ENCODE measurements around the gene PRG3.

The PRG3 gene

GRCh38 chr11:57348052-57348451 lies 32.9 kb downstream of the PRG3 start:
- Histone ChIP-seq H2BK12ac (ENCODE audit: low read length in 2 of 2) (no peak overlapping the region), H3K18ac (ENCODE audit: low read depth in 1 of 2, low read length in 2 of 2) (no peak overlapping the region), H3K4me2 (ENCODE audit: low read length, poor library complexity, severe bottlenecking) (no peak overlapping the region), H3K79me1 (replicated peaks; ENCODE audit: low read length, poor library complexity, severe bottlenecking) (no peaks in the 10 kb centered on the region), H3K4me1 (ENCODE audit: control insufficient read depth, insufficient read depth, low read depth, low read length) (peaks cover 3% of the 10 kb centered on the region), H3K9me3 (ENCODE audit: control insufficient read depth, low read length) (peaks cover 12% of the 10 kb centered on the region), H2BK5ac (ENCODE audit: low read depth, low read length, poor library complexity, severe bottlenecking) (no peak overlapping the region), H3K36me3 (ENCODE audit: control insufficient read depth in 1 of 2, insufficient read depth in 2 of 2, low read depth in 1 of 2, low read length in 2 of 2) (no peaks in the 10 kb centered on the region), H3K4ac (ENCODE audit: low read depth in 1 of 2, low read length in 2 of 2) (no peak overlapping the region), H3K4me3 (ENCODE audit: insufficient read depth in 1 of 2, low read depth in 1 of 2, low read length in 2 of 2) (no peak overlapping the region), H3K27me3 (ENCODE audit: control insufficient read depth in 1 of 2, insufficient read depth in 1 of 2, low read length in 2 of 2) (peaks cover 0 to 29% of the 10 kb centered on the region in 2 experiments), H3K23ac (ENCODE audit: low read length in 2 of 2) (no peak overlapping the region), H2BK15ac (ENCODE audit: low read depth, poor library complexity, severe bottlenecking) (no peak overlapping the region), H4K91ac (ENCODE audit: low read length) (peak overlapping the region; percentile 4), H4K8ac (ENCODE audit: low read length) (no peak overlapping the region), H3K9ac (ENCODE audit: low read length) (no peak overlapping the region), H2AFZ (ENCODE audit: low read depth, low read length) (no peak overlapping the region), H3K27ac (ENCODE audit: low read length, poor library complexity, severe bottlenecking) (no peak overlapping the region), H2BK120ac (ENCODE audit: low read depth, low read length) (no peak overlapping the region), H2AK5ac (ENCODE audit: low read length, severe bottlenecking) (no peak overlapping the region), H3K14ac (ENCODE audit: low read length in 2 of 2) (no peak overlapping the region)
- WGBS: 76% methylated on average over 3 of the region's 7 CpGs
- DNase-seq: no peak

GRCh38 chr11:57347336-57347735 lies 33.6 kb downstream of the PRG3 start:
- Histone ChIP-seq H2BK15ac (ENCODE audit: low read depth, poor library complexity, severe bottlenecking) (no peak overlapping the region), H2AFZ (ENCODE audit: low read depth, low read length) (no peak overlapping the region), H3K79me1 (replicated peaks; ENCODE audit: low read length, poor library complexity, severe bottlenecking) (no peaks in the 10 kb centered on the region), H2AK5ac (ENCODE audit: low read length, severe bottlenecking) (no peak overlapping the region), H3K27me3 (ENCODE audit: control insufficient read depth in 1 of 2, insufficient read depth in 1 of 2, low read length in 2 of 2) (peaks cover 0 to 22% of the 10 kb centered on the region in 2 experiments), H4K91ac (ENCODE audit: low read length) (no peak overlapping the region), H3K23ac (ENCODE audit: low read length in 2 of 2) (no peak overlapping the region), H3K4me1 (ENCODE audit: control insufficient read depth, insufficient read depth, low read depth, low read length) (peaks cover 3% of the 10 kb centered on the region), H3K4me2 (ENCODE audit: low read length, poor library complexity, severe bottlenecking) (no peak overlapping the region), H2BK120ac (ENCODE audit: low read depth, low read length) (no peak overlapping the region), H3K18ac (ENCODE audit: low read depth in 1 of 2, low read length in 2 of 2) (no peak overlapping the region), H2BK5ac (ENCODE audit: low read depth, low read length, poor library complexity, severe bottlenecking) (no peak overlapping the region), H3K14ac (ENCODE audit: low read length in 2 of 2) (no peak overlapping the region), H2BK12ac (ENCODE audit: low read length in 2 of 2) (no peak overlapping the region), H3K36me3 (ENCODE audit: control insufficient read depth in 1 of 2, insufficient read depth in 2 of 2, low read depth in 1 of 2, low read length in 2 of 2) (no peaks in the 10 kb centered on the region), H3K4me3 (ENCODE audit: insufficient read depth in 1 of 2, low read depth in 1 of 2, low read length in 2 of 2) (no peak overlapping the region), H3K27ac (ENCODE audit: low read length, poor library complexity, severe bottlenecking) (no peak overlapping the region), H3K9ac (ENCODE audit: low read length) (no peak overlapping the region), H3K9me3 (ENCODE audit: control insufficient read depth, low read length) (peaks cover 12% of the 10 kb centered on the region), H3K4ac (ENCODE audit: low read depth in 1 of 2, low read length in 2 of 2) (no peak overlapping the region), H4K8ac (ENCODE audit: low read length) (no peak overlapping the region)
- DNase-seq: no peak
- WGBS: 94% methylated on average over 7 of the region's 9 CpGs

- Histone ChIP-seq H3K4ac (ENCODE audit: low read depth in 1 of 2, low read length in 2 of 2) (no peak overlapping the region), H2BK15ac (ENCODE audit: low read depth, poor library complexity, severe bottlenecking) (no peak overlapping the region), H3K9me3 (ENCODE audit: control insufficient read depth, low read length) (no peaks in the 10 kb centered on the region), H3K14ac (ENCODE audit: low read length in 2 of 2) (no peak overlapping the region), H3K9ac (ENCODE audit: low read length) (peak overlapping the region; percentile 57), H3K79me1 (replicated peaks; ENCODE audit: low read length, poor library complexity, severe bottlenecking) (no peaks in the 10 kb centered on the region), H2AK5ac (ENCODE audit: low read length, severe bottlenecking) (no peak overlapping the region), H3K4me2 (ENCODE audit: low read length, poor library complexity, severe bottlenecking) (no peak overlapping the region), H2AFZ (ENCODE audit: low read depth, low read length) (no peak overlapping the region), H3K27ac (ENCODE audit: low read length, poor library complexity, severe bottlenecking) (no peak overlapping the region), H3K23ac (ENCODE audit: low read length in 2 of 2) (no peak overlapping the region), H3K4me3 (ENCODE audit: insufficient read depth in 1 of 2, low read depth in 1 of 2, low read length in 2 of 2) (no peak overlapping the region), H4K8ac (ENCODE audit: low read length) (peak overlapping the region; percentile 20), H2BK120ac (ENCODE audit: low read depth, low read length) (no peak overlapping the region), H4K91ac (ENCODE audit: low read length) (no peak overlapping the region), H3K27me3 (ENCODE audit: control insufficient read depth in 1 of 2, insufficient read depth in 1 of 2, low read length in 2 of 2) (peaks cover 0 to 29% of the 10 kb centered on the region in 2 experiments), H2BK5ac (ENCODE audit: low read depth, low read length, poor library complexity, severe bottlenecking) (no peak overlapping the region), H3K4me1 (ENCODE audit: control insufficient read depth, insufficient read depth, low read depth, low read length) (peaks cover 3% of the 10 kb centered on the region), H2BK12ac (ENCODE audit: low read length in 2 of 2) (no peak overlapping the region), H3K36me3 (ENCODE audit: control insufficient read depth in 1 of 2, insufficient read depth in 2 of 2, low read depth in 1 of 2, low read length in 2 of 2) (no peaks in the 10 kb centered on the region), H3K18ac (ENCODE audit: low read depth in 1 of 2, low read length in 2 of 2) (no peak overlapping the region)
- peak; percentile 72 for DNase-seq
- WGBS: 22% methylated on average over 10 of the region's 11 CpGs
These were observed 35.3 kb downstream of the PRG3 start for GRCh38 chr11:57345555-57346211.

- 91% methylated on average over 10 of the region's 10 CpGs for WGBS
- Histone ChIP-seq H3K9ac (ENCODE audit: low read length) (peak overlapping the region; percentile 57), H3K4ac (ENCODE audit: low read depth in 1 of 2, low read length in 2 of 2) (no peak overlapping the region), H3K4me2 (ENCODE audit: low read length, poor library complexity, severe bottlenecking) (no peak overlapping the region), H3K27me3 (ENCODE audit: control insufficient read depth in 1 of 2, insufficient read depth in 1 of 2, low read length in 2 of 2) (peaks cover 6 to 38% of the 10 kb centered on the region in 2 experiments), H3K36me3 (ENCODE audit: control insufficient read depth in 1 of 2, insufficient read depth in 2 of 2, low read depth in 1 of 2, low read length in 2 of 2) (no peaks in the 10 kb centered on the region), H2BK120ac (ENCODE audit: low read depth, low read length) (no peak overlapping the region), H3K14ac (ENCODE audit: low read length in 2 of 2) (no peak overlapping the region), H2AFZ (ENCODE audit: low read depth, low read length) (no peak overlapping the region), H4K8ac (ENCODE audit: low read length) (no peak overlapping the region), H3K18ac (ENCODE audit: low read depth in 1 of 2, low read length in 2 of 2) (no peak overlapping the region), H2BK5ac (ENCODE audit: low read depth, low read length, poor library complexity, severe bottlenecking) (no peak overlapping the region), H2AK5ac (ENCODE audit: low read length, severe bottlenecking) (no peak overlapping the region), H3K9me3 (ENCODE audit: control insufficient read depth, low read length) (no peaks in the 10 kb centered on the region), H3K23ac (ENCODE audit: low read length in 2 of 2) (no peak overlapping the region), H3K27ac (ENCODE audit: low read length, poor library complexity, severe bottlenecking) (no peak overlapping the region), H3K79me1 (replicated peaks; ENCODE audit: low read length, poor library complexity, severe bottlenecking) (no peaks in the 10 kb centered on the region), H2BK15ac (ENCODE audit: low read depth, poor library complexity, severe bottlenecking) (no peak overlapping the region), H4K91ac (ENCODE audit: low read length) (no peak overlapping the region), H3K4me3 (ENCODE audit: insufficient read depth in 1 of 2, low read depth in 1 of 2, low read length in 2 of 2) (no peak overlapping the region), H3K4me1 (ENCODE audit: control insufficient read depth, insufficient read depth, low read depth, low read length) (peaks cover 3% of the 10 kb centered on the region), H2BK12ac (ENCODE audit: low read length in 2 of 2) (no peak overlapping the region)
- no peak for DNase-seq
These were observed 36.1 kb downstream of the PRG3 start for GRCh38 chr11:57344826-57345225.
